LHCN-M2 (cell line): ENCODE measurements around the gene OR5K1. TPM values are rescaled to one million over a fixed set of nuclear protein-coding genes. Genes with fewer than 3 reads are reported as not detected.
A peak's percentile ranks its signal among the peaks of the same experiment; 100 is the strongest.

Source experiments
- DNase-seq: peaks from one replicate; pipeline ENCODE4 v3.0.0-alpha.2; 2012; ENCODE audit warnings: low read depth
- polyA plus RNA-seq: library from polyadenylated mRNA; unstranded; fragments of >200 nt; gene quantifications from one replicate; pipeline ENCODE4 v1.2.1, GENCODE V29; 2012; ENCODE audit warnings: missing spikeins
- total RNA-seq: library from RNA; depleted of rRNA; stranded (reverse); fragments of >200 nt; gene quantifications from 2 replicates; pipeline ENCODE4 v1.2.3, GENCODE V29; 2014; rRNA removed

The OR5K1 gene
- total RNA-seq: not detected in 2 replicates
- not detected for polyA plus RNA-seq

DNA sequence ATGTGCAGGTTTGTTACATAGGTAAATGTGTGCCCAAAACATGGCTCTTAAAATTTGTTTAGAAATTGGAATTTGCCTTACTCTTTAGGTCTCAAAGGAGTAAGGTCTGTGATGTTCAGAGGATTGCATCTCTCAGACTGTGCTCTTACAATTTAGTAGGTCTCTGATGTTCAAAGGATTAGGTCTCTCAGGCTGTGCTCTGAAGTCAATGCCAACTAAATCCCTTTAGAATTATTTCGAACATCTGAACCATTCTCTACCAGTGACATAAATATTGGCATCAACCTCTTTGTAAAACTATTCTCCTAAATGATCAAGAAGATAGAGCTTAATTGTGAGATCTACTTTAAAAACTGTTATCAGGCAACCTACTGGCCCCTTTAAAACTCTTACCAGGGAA, at the start of gene OR5K1:
Gene OR5K1 (plus strand): TSS at position 301 of the 400 bp plus-strand sequence. CDS start 6,376 bp downstream, outside the sequence.
- no peak for DNase-seq

DNA sequence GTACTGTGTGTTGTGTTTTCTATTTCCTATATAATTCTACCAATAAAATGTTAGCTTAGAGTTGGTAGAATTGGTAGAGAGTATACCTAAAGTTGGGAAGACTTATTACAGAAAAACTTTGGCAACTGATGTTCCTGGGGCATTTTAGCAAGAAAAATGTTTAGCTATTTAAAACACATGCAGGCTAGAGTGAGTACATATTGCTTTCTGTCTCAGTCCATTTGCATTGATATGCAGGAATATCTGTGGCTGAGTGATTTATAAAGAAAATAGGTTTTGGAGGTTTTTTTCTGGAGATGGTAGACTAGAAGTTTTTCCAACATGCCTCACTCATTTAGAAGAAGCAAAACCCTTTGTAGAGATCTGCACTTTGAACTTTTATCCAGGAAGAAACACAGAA, 30.4 kb upstream of the OR5K1 start:
- no peak for DNase-seq

DNA sequence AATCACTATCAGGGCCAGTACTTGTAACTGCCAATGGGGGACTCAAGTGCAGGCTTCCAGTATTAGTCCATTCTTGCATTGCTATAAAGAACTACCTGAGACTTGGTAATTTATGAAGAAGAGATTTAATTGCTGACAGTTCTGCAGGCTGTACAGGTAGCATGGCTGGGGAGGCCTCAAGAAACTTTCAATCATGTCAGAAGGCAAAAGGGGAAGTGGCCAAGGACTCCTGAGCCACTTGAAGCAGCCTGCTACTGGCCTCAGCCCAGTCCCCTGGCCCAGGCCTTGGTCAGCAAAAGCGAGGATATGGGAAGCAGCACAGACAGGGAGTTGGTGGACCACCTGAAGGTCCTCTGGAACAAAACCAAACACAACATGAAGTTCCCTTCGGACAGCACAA, 29.2 kb upstream of the OR5K1 start:
- no peak for DNase-seq

DNA sequence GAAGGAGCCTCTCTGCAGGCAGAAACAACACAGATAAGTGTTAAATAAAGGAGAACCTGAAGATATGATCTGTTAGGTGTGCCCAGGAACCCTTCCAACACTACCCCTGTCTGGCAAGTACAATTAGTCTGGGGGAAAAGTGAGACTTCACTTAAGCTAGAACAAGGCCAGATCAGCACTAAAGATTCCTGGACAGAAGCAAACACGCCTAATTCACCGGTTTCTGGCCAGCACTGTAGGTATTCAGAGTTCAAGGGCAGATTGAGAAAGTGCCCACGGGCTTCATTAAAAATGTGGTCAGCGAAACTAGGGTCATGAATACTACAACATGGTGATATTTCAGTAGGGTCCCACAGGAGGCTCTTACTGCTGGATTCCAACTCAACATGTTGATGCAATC, 28.6 kb upstream of the OR5K1 start:
- no peak for DNase-seq

DNA sequence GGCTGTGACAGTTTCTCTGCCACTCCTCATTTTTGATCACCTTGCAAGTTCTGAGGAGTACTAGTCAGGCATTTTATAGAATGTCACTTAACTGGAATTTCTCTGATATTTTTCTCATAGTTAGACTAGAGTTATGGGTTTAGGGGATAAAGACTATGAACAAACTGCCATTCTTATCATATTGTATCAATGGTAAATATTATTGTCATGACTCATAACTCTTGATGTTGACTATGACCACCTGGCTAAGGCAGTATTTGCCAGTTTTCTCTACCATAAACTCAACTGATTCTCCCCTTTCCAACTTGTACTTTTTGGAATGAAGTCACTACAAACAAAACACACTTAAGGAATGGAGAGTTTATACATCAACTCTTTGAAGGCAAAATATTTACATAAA, 22.7 kb upstream of the OR5K1 start:
- no peak for DNase-seq

DNA sequence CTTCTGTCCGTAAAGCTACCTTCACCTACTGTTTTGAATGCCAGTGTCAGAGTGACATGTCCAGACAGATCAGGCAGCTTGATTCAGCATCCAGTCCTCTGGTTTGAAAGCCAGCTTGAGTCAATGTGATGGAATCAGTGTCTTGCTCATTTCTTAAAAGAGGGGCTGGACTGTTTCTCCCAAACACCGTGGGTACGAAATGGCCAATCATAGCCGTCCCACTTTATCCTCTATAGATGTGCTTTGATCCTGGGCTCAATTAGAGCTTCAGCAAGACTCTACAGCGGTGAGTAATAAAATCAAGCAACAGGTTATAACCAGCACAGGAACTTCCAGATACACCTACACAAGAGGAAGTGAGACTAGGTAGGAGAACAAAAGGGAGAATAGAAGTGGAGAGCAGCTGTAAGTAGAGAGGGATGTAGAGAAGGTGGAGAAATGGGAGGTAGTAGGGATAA, 17.0 kb upstream of the OR5K1 start:
- DNase-seq: no peak

DNA sequence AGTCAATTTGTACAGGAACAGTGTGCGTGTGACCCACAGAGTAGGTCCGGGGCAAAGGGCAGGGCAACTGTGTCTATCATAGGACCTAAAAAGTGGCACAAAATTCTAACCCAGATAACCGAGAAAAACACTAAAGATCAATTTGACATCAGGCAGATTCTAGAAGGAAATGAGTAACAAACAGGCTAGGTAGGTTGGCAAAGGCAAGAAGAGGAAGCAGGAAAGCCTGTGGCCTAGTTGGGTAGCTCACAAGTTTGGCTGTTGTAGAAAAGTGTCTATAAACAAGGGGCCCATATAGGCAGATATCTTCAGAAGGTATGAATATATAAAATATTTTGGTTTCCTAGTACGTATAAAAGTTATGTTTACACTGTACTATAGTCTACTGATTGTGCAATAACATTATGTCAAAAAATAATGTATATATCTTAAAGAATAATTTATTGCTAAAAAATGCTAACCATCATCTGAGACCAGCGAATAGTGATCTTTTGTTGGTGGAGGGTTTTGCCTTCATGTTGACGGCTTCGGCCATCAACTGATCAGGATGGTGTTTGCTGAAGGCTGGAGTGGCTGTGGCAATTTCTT, 13.3 kb upstream of the OR5K1 start:
- no peak for DNase-seq

DNA sequence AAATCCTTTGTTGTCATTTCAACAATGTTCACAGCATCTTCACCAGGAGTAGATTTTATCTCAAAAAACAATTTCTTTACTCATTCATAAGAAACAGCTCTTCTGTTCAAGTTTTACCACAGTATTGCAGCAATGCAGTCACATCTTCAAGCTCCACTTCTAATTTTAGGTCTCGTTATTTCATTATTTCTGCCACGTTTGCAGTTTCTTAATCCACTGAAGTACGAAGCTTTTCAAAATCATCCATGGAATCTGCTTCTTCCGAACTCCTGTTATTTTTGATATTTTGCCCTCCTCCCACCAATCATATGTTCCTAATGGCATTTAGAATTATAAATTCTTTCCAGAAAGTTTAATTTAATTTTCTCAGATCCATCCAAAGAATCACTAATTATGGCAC, 12.6 kb upstream of the OR5K1 start:
- DNase-seq: no peak

DNA sequence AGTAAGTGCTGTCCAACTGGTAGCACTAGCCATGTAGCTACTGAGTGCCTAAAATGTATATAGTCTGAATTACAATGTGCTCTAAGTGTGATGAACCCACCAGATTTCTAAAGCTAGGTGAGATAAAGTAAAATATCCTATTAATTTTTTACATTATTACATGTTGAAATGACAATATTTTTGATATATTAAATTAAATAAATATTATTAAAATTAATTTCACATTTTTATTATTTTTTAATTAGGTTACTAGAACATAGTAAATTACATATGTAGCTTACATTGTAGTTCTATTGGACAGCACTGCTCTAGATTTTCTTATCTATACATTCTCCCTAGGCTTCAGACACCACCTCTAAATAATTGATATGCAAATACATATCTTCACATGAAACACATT, 9.2 kb upstream of the OR5K1 start:
- DNase-seq: no peak

DNA sequence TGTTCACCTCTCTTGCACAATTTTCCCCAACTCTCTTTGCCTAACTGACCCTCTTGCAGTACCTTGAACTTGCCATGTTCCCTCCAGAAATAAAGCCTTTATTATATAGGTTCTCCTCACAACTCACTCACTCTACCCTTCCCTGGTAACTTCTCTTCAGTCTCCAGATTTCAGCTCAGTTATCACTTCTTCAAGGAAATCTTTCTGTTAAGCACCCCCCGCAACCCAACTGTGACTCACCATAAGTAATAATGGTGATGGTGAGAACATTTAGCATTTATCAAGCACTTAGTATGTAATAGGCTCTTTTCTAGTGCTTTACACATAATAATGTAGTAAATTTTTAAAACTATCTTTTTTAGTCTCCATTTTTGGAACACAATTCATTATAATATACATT, 8.1 kb upstream of the OR5K1 start:
- DNase-seq: no peak

DNA sequence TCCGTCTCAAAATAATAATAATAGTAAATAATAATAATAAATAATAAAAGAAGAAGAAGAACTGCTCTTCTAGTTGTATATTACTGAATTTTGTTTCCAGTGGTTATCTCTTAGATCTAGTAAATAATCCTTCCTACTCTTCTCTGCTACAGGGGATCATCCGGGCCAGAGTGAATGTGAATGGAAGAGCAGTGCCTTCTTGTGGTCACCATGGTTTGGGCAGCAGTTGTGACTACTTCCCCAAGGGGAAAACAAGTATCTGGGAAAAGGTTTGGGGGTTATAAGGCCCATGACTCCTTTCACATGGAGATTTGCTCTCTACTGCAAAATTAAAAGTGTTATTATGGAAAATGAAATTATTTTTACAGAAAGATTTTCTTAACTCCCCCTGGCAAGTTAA, 5.5 kb upstream of the OR5K1 start:
- no peak for DNase-seq

DNA sequence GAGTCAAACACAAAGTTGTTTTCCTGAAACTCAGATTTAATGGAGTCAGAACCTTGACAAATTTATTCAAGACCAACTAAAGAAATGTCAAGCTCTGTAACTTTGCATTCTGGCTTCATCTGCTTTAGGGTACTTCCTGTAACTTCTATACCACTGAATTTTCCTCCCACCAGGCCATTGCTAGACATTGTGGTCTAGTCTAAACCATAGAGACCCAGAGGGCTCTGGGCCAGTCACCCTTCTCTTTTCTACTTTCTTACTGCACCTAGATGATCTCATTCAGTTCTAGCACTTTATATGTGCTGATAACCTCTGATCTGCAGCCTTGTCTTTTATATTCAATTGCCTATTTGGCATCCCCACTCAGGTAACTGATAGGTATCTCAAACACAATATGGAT, 2.8 kb upstream of the OR5K1 start:
- DNase-seq: no peak

DNA sequence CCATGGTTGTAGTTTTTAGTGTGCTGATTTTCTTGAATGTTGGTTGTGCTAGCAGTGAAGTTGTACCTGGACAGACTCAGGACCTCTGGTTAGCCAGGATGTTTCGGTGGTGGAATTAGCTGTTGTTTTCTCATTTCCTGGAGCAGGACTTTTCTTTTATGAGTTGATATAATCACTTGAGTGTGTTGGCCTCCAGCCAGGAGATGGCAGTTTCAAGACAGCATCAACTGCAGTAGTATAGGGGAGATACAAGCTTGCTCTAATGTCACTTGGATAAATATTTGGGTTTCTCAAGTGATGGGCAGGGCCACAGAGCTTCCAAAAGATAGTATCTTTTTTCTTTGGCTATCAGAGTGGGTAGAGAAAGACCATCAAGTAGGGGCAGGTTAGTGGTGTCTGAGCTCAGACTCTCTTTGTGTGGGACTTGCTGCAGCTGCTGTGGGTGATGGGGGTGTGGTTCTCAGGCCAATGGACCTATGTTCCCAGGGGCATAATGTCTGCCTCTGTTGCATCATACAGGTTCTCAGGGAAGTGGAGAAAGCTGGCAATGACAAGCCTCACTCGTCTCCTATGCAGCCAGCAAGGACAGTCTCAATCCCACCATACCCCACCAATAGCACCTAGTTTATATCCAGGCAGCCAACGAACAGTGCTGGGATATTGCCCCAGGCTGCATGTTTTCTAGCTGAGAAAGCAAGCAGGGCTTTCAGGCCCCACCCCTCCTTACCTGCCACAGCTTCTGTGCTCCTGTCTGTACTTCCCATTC, 19.9 kb downstream of the OR5K1 start:
- no peak for DNase-seq

DNA sequence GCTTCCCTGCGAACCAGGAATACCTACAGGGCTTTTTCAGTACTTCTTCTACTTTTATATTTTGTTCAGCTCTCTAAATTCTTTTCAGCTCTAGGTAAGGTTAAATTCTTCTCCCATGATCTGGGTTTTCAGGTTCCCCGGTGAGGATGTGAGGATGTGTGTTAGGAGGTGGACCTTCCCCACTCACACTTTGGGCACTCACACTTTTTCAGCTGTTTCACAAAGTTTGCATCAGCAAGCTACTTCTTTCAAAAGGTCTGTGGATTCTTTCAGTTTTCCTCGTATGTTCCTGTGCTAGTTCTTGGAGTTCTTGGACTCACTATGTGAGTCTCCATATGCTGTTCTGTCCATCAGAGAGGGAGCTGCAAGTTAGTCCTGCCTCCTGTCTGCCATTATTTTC, 20.6 kb downstream of the OR5K1 start:
- DNase-seq: no peak

DNA sequence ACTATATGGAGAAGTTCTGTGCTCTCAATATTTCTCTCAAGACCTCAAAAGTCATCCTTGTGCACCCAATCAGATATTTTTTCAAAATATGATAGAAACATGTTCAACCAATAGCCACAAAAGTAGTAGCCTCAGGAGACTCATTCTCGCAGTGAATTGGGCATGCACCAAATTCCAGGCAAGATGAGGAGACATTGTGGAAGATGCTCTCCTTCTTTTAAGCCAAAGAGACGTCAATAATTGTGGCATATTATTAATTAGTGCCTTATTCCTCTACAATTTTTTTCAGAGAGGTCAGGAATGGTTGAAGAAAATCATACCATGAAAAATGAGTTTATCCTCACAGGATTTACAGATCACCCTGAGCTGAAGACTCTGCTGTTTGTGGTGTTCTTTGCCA, 34.4 kb downstream of the OR5K1 start, which contains the start of gene OR5K2:
Gene OR5K2 (plus strand): TSS at position 301 of the 400 bp plus-strand sequence. CDS start 0 bp downstream, at position 301.
- DNase-seq: no peak

DNA sequence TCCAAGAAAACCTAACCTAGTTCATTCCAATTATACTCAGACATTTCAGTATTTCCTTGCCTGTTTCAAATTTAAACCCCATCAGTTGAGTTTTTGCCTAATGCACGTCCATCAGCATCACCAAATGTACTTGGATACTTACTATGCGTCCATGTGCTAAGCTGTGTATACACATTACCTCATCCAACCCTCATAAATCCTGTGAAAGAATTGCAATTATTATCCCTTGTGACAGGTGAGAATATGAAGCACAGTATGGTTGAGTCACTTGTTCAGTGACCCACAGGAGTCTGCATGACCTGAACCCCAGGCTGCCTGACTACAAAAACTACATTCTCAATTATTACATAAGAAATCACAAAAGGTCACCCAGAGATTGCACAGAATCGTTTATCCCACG, 37.0 kb downstream of the OR5K1 start:
- no peak for DNase-seq

DNA sequence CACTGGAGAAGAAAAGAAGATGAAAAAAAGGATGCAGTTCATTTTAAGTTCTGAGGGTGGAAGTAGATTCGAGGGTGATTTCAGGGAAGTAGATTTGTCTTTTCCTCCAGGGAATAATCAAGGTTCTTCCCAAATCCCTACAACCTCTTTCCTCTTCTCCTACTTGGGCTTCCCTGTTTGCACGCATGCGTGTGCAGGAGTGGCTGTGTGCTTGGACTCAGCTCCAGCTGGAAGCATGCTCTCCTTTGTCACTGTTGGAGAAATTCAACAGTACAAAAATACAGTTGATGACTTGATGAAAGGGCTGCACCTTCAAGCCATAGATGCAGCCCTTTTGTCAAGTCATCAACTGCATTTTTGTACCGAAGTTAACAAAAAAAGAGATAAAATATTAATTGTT, 38.3 kb downstream of the OR5K1 start:
- DNase-seq: no peak

DNA sequence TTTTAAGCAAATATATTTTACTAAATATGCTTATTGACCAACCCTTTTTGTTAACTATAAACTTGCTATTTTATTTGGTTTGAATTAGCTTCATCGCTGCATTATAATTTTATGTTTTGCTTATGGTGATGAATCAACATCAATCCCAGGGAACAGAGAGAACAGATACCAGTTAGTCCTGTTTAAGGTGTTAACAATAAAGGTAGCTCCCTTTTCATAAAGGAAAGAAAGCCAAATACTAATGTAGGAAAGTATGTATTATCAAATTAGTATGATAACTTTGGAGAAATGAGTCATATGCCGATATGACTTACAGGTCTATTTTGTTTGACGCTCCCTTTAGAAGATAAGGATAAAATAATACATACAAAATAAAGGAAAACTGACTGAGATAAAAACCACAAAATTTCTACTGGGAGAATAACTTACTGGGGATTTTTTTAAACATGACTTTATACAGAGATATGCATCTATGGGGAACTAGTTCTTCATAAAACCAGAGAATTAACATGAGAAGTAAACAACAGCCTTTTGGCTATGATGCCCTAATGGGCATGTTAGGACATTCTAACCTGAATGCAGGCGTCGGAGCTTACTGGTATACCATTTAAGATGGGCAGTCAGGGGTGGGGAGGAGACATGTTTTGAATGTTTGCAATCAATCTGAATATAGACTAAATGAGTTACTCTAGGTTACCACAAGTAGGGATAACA, 39.0 kb downstream of the OR5K1 start:
- DNase-seq: no peak

DNA sequence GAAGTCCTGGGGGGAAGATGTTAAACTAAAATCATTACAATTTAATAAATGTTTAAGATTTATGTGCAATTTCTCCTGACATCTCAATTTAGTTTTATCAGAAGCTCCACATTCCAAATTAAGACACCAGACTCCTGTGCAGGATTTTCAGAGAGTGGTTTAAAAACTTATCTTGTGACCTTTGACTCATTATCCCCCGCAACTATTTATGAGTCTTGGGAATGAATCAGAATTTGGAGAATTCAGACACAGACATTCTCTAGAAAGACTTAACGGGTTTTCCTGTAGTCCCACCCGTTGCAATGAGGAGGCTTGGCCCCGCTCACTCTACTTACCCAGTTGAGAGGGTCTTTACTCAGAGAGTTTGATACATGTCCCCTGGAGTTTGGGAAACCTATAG, 41.5 kb downstream of the OR5K1 start:
- DNase-seq: peak; percentile 2

DNA sequence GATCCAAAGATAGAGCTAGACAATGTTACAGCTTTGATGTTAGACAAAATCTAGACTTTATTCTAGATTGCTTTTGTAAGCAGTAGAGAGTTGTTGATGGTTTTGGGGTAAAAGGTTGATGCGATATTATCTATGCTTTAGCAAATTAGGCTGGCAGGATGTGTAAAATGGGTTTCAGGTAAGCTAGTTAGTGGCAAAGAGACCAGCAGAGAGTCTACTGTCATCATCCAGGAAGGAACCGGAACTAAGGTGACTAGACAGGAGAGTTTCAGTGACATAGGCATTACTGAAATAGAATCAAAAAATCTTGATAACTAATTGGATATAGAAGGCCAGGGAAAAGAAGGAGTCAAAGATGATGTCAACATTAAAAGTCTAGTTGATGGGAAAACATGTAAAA, 45.6 kb downstream of the OR5K1 start:
- no peak for DNase-seq

DNA sequence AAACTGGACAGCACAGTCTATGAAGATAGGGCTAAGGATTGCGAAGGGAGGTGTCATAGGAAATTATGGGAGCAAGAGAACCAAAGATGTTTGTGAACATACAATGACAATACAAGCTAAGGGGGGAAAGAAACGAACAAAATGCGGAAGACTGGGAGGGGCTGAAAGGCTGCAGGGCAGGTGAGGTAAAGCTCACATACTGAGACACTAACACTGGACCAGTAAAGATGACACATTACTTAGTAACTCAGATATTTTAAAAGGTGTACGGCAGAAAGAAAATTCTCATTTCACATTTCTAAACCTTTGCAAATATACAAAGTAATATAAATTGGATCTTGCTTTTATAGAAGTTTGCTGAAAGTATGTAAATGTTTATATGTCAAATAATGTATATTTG, 49.6 kb downstream of the OR5K1 start:
- no peak for DNase-seq

DNA sequence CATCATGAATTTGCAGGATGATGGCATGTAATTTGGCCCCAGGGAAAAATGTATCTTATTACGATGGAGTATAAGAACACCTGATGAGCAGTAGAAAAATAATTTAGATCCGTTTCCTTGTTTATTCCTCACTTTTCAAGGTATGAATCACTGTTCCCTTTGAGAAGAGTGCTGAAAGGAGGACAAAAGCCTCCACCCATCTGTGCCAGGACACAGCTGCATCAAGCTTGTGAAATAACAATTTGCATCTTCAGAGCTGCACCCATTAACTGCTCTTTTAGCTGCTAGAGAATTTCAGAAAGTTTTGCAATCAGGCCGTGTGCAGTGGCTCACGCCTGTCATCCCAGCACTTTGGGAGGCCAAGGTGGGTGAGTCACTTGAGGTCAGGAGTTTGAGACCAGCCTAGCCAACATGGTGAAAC, 50.1 kb downstream of the OR5K1 start:
- DNase-seq: peak; percentile 87

DNA sequence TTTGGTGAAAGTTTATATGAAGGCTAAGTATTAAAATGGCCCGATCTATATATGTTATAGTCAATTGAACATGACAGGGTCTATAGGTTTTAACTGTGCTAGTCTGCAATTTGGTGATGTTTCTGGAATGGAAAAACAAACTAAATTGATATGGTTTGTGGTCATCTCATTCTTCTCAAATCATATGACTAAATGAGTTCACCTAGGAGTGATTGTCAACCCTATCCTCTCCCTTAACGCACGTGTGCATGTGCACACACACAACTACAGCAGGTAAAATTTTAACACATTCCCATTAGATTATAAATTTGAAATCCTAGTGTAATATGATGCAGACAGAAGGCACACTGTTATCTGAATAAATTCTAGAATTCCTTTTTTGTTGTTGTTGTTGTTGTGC, 50.7 kb downstream of the OR5K1 start:
- DNase-seq: no peak
